Epithelial cell of prostate (primary cell): ENCODE data around the gene SLC35F6.
A peak's percentile ranks its signal among the peaks of the same experiment; 100 is the strongest.
"Not testable (repeated sequence)": the region's sequence is repeated elsewhere in the genome, so short reads cannot be mapped to it uniquely, and the experiment has no call there.

Experiments
- DNase-seq: peaks from one replicate; pipeline ENCODE4 v3.0.0-alpha.2; 2011; ENCODE audit warnings: low read depth, low spot score
- H3K27ac ChIP-seq: fragments of 450-650 bp; 2 replicates; pipeline ENCODE4 v1.5.1; 2017; ENCODE audit warnings: mild to moderate bottlenecking

The SLC35F6 gene

GRCh38 chr2:26754539-26754938, 9.5 kb upstream of the SLC35F6 start:
- no peak for DNase-seq
- peak overlapping the region; percentile 20 for H3K27ac ChIP-seq

- H3K27ac ChIP-seq = peak overlapping the region; percentile 20
- no peak for DNase-seq
Observed at GRCh38 chr2:26754972-26755670, 9.0 kb upstream of the SLC35F6 start.

DNA sequence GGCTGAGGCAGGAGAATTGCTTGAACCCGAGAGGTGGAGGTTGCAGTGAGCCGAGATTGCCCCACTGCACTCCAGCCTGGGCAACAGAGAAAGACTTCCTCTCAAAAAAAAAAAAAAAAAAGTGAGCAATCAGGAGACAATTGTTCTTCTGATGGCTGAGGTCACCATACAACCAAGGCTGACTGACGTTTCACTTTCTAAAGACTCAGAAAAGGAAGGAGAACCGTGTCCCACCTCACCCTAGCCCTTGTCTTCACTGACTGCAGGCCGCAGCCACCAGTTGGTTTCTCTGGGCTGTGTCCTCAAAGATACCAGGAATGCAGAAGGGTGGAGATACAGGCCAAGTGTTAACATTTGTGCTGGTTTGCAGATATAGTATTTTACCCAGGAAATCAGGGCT, 7.7 kb upstream of the SLC35F6 start:
- DNase-seq = no peak

DNA sequence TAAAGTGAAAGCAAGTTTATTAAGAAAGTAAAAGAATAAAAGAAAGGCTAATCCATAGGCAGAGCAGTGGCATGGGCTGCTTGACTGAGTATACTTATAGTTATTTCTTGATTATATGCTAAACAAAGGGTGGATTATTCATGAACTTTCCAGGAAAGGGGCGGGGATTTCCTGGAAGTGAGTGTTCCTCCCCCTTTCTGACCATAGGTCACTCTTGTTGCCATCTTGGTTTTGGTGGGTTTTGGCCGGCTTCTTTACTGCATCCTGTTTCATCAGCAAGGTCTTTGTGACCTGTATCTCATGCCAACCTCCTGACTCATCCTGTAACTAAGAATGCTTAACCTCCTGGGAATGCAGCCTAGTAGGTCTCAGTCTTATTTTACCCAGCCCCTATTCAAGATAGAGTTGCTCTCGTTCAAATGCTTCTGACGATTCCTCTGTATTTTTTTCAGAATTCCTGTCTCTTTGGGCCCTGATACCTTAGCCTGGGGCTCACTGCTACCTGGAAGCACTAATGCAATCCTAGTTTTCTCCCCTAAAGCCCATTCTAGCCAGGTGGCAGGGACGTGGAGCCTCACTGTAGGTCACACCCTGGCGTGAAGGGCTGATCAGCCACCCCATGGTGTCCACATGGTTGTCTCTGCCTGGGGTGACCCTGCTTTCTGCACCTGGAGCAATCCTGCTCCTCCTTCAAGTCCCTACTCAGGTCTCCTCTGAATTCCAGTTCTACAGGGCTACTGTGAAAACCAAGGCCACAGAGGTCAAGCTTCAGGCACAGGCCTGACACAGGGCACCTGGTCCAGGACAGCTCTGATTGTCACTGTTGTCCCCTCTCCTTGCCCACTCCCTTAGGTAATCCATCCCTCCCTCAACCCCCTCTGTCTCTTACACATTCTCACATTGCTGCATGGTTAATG, 6.0 kb upstream of the SLC35F6 start:
- DNase-seq = peak; percentile 92
- H3K27ac ChIP-seq = peak overlapping the region; percentile 100

More for the DNA sequence above, 7.7 kb upstream of the SLC35F6 start:
- peak overlapping the region; percentile 100 for H3K27ac ChIP-seq

- DNase-seq = no peak
- peak overlapping the region; percentile 100 for H3K27ac ChIP-seq
Observed at GRCh38 chr2:26758790-26759321, 5.2 kb upstream of the SLC35F6 start.

DNA sequence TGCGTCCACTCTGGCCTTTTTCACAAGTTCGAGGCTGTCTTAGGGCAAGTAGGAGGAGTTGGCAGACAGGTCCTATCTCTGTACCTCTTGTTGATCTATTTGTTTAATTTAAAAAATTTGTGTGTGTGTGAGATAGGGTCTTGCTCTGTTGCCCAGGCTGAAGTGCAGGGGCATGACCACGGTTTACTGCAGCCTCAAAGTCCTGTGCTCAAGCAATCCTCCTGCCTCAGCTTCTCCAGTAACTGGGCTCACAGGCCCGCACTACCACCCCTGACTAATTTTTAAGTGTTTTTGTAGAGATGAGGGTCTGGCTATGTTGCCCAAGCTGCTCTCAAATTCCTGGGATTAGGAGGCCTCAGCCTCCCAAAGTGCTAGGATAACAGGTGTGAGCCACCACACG, 4.2 kb upstream of the SLC35F6 start:
- no peak for DNase-seq
- no peak overlapping the region for H3K27ac ChIP-seq

- DNase-seq, H3K27ac ChIP-seq: not testable (repeated sequence)
Observed at GRCh38 chr2:26760991-26761390, 3.1 kb upstream of the SLC35F6 start.

DNA sequence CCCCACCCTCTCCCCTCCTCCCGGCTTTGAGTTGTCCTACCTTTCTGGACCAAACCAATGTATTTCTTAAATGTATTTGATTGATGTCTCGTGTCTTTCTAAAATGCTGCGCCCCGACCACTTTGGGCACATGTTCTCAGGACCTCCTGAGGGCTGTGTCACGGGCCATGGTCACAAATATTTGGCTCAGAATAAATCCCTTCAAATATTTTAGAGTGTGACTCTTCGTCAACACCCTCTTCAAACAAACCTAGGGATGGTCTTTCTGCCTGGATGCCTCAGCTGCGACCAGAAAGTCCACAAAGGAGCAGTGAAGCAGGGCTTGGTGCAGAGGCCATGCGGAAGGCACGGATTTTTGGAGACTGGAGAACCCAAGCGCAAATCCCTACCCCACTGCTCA, 1.1 kb upstream of the SLC35F6 start:
- no peak overlapping the region for H3K27ac ChIP-seq
- DNase-seq = no peak

DNA sequence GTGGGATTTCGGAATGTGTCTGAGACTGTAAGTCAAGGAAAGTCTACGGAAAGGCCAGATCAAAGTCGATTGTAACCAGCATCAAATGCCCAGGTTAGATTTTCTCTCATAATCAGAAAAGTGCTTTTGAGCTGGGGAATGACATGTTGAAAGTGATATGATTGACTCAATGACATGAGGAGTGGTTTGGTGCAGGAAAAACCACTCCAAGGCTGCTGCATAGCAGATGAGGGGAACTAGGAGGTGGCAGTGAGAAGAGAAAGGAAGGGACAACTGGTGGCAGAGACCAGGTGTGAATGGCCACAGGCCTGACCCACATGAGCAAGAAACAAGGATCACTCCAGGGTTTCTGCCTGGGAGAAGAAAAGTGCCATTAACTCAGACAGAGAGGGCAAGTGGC, 822 bp downstream of the SLC35F6 start:
- DNase-seq = no peak
- H3K27ac ChIP-seq = peak overlapping the region; percentile 79

GRCh38 chr2:26765475-26766200, 1.6 kb downstream of the SLC35F6 start:
- DNase-seq = no peak
- H3K27ac ChIP-seq = peak overlapping the region; percentile 79

DNA sequence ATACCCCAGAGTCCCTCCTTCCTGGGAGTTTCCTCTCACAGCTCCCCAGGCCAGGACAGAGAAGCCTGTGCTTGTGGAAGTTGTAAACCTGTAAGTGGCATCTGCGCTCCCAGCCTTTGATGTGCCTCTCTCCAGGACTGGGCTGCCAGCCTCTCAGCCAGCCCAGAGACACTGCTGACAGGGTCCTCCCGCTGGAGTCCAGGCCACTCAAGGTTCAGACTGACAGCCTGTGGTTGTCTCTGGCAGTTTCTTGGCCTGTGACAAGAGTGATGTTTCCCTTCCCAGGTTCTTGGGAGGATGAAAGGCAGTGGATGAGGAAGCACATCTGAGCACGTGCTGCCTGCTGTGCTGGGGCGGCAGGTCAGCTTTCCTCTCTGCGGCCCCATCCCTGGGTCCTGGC, 3.0 kb downstream of the SLC35F6 start:
- DNase-seq = no peak
- peak overlapping the region; percentile 79 for H3K27ac ChIP-seq

- DNase-seq = no peak
- H3K27ac ChIP-seq = peak overlapping the region; percentile 84
Observed at GRCh38 chr2:26767894-26768487, 3.9 kb downstream of the SLC35F6 start.

GRCh38 chr2:26768759-26769088, 4.6 kb downstream of the SLC35F6 start:
- H3K27ac ChIP-seq = peak overlapping the region; percentile 84
- no peak for DNase-seq

DNA sequence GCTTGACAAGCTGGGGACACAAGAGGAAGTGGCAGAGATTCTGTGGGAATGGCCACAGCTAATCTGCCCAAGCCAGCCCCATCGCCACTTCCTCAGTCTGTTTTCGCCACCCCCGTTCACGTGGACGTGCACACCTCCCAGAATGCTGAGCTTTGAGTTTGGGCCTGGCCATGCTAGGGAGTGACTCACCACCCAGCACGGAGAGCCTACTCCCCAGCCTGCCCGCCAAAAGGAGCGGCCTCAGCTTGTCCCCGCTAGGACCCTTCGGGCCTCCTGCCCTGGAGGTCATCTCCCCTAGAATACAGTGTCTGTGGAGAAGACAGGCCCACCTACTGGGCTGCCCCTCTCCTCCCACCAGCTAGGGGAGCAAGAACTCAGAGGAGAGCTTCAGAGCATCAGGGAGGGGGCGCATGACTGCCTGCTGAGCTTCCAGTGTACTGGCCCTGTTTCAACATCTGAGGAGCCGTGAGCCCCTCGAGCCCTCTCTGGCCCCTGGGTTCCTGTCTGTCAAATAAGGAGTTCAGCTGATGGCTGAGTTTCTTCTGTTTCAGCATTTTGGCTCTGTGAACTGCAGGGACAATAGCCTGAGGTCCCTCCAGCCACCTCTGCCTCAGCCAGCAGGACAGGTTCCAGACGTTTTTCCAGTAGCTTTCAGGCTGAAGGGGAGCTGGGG, 5.1 kb downstream of the SLC35F6 start:
- peak overlapping the region; percentile 84 for H3K27ac ChIP-seq

GRCh38 chr2:26770986-26771586, 7.0 kb downstream of the SLC35F6 start:
- peak; percentile 64 for DNase-seq
- H3K27ac ChIP-seq = peak overlapping the region; percentile 84

More for the DNA sequence above, 5.1 kb downstream of the SLC35F6 start:
- DNase-seq = peak; percentile 24

DNA sequence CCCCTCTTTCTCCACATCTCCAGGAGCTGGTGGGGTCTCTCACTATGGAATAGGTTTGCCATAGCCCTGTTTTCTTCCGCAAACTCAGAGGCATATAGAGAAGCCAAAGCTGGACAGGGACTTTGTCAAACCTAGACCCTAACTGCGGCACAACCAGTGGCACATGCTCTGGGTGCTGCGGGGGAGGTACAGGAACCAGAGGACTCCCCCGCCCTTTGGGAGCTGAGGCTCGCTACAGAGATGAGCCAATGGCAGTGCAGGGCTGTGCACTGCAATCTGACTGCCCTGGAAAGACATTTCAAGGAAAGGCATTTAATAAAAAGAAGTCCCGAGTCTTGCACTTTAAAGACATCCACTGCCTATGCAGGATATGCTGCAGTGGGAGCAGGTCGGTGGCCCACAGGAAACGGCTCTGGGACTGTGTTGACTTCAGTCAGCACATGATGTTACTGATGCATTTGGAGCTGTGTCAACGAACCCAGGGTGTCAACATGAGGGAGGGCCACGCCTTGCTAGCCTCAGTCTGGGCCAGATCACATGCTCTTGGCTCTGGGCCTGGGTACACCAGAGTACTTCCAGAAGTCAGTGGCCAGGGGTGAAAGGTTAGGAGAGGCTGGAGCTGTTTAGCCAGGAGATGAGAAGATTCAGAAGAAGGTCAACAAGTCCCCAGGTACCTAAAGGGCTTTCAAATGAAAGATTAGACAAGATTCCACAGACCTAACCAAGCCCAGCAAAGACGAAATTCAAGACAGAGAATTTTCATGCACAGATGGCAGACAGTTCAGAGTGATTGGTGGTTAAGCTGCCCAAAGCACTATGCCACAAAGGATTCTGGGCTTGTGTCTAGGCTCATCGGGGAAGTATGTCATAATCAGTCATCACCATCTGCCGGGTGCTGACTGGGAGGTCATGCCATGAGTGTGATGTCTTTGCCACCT, 8.2 kb downstream of the SLC35F6 start:
- DNase-seq = peak; percentile 29
- peak overlapping the region; percentile 84 for H3K27ac ChIP-seq

DNA sequence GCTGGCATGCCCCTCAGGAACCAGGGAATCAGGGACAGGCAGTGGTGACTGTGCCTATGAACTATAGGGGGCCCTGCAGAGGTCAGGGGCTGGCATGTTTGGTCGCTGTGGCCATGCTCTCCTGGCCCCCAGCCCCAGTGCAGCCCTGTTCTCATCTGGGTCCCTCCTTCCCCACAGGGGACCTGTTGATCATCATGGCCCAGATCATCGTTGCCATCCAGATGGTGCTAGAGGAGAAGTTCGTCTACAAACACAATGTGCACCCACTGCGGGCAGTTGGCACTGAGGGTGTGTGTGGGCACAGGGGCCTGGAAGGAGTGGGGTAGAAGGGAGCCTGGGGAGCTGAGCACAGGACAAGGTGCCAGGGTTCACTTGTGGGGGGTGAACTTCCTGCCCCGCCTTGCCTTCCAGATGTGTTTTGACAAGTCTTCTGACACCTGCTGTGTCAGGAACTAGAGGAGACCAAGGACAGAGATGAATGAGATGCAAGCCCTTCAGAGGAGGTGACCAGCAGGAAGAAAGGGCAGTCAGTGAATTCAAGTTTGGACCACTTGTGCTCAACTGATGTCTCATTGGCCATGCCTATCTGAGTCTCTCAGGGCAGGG, 12.2 kb downstream of the SLC35F6 start:
- no peak for DNase-seq
- H3K27ac ChIP-seq = no peak overlapping the region

GRCh38 chr2:26778098-26778497, 14.0 kb downstream of the SLC35F6 start:
- DNase-seq = no peak
- H3K27ac ChIP-seq = no peak overlapping the region
